Measurements from ENCODE around the gene TEF. TPM values are rescaled to one million over a fixed set of nuclear protein-coding genes. Genes with fewer than 3 reads are reported as not detected.

TEF gene
- total RNA-seq, 1 experiment from 2014 or later: 12.0 TPM

GRCh38 chr22:41447435-41448188 is 65.9 kb downstream of the TEF start:
- CTCF ChIA-PET: interaction anchor here (0.6 to 2.7 kb wide), 13 partner anchors 21 to 219 kb away, joined by 3 to 20 read pairs (median 6); partner anchors contain the start of genes ACO2, PHF5A and TEF
- POLR2A ChIA-PET: interaction anchor here (0.9 to 3.0 kb wide), 18 partner anchors 10 to 174 kb away, joined by 3 to 44 read pairs (median 6); partner anchors contain the start of genes ACO2, DESI1, PHF5A and TEF
- TF ChIP-seq SMAD3 (CRISPR knock-in tag; IDR thresholded peaks at IDR 0.05; ENCODE audit: borderline replicate concordance) (no peak), ZNF263 (CRISPR knock-in tag; IDR thresholded peaks at IDR 0.05; ENCODE audit: low read depth) (no peak), EMX1 (CRISPR knock-in tag; IDR thresholded peaks at IDR 0.05) (0 out of 2 replicates have a peak, but pooled peaks have one; percentile 31), ZNF532 (CRISPR knock-in tag; IDR thresholded peaks at IDR 0.05; ENCODE audit: borderline replicate concordance) (no peak), MXD4 (CRISPR knock-in tag; IDR thresholded peaks at IDR 0.05; ENCODE audit: borderline replicate concordance) (no peak), AFF4 (CRISPR knock-in tag; IDR thresholded peaks at IDR 0.05; ENCODE audit: borderline replicate concordance) (no peak), ATF1 (CRISPR knock-in tag; IDR thresholded peaks at IDR 0.05) (0 out of 2 replicates have a peak, but pooled peaks have one; percentile 35), ZNF671 (CRISPR knock-in tag; IDR thresholded peaks at IDR 0.05) (0 out of 2 replicates have a peak, but pooled peaks have one; percentile 27), SP1 (CRISPR knock-in tag; conservative IDR thresholded peaks at IDR 0.05) (no peak), SMAD4 (CRISPR knock-in tag; IDR thresholded peaks at IDR 0.05) (no peak), NFE2L1 (CRISPR knock-in tag; IDR thresholded peaks at IDR 0.05) (no peak; the same call in 1 of the 2 replicates)
- TF ChIP-seq, protein P1, sequence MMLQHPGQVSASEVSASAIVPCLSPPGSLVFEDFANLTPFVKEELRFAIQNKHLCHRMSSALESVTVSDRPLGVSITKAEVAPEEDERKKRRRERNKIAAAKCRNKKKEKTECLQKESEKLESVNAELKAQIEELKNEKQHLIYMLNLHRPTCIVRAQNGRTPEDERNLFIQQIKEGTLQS (CRISPR knock-in tag; conservative IDR thresholded peaks at IDR 0.05): 0 out of 2 replicates have a peak, but pooled peaks have one; percentile 7
- TF ChIP-seq, protein P2, sequence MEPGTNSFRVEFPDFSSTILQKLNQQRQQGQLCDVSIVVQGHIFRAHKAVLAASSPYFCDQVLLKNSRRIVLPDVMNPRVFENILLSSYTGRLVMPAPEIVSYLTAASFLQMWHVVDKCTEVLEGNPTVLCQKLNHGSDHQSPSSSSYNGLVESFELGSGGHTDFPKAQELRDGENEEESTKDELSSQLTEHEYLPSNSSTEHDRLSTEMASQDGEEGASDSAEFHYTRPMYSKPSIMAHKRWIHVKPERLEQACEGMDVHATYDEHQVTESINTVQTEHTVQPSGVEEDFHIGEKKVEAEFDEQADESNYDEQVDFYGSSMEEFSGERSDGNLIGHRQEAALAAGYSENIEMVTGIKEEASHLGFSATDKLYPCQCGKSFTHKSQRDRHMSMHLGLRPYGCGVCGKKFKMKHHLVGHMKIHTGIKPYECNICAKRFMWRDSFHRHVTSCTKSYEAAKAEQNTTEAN (CRISPR knock-in tag; IDR thresholded peaks at IDR 0.05): 0 out of 2 replicates have a peak, but pooled peaks have one; percentile 49
- TF ChIP-seq, protein P3, sequence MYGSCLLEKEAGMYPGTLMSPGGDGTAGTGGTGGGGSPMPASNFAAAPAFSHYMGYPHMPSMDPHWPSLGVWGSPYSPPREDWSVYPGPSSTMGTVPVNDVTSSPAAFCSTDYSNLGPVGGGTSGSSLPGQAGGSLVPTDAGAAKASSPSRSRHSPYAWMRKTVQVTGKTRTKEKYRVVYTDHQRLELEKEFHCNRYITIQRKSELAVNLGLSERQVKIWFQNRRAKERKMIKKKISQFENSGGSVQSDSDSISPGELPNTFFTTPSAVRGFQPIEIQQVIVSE (CRISPR knock-in tag; IDR thresholded peaks at IDR 0.05; ENCODE audit: borderline replicate concordance): no peak
- TF ChIP-seq, protein P4, sequence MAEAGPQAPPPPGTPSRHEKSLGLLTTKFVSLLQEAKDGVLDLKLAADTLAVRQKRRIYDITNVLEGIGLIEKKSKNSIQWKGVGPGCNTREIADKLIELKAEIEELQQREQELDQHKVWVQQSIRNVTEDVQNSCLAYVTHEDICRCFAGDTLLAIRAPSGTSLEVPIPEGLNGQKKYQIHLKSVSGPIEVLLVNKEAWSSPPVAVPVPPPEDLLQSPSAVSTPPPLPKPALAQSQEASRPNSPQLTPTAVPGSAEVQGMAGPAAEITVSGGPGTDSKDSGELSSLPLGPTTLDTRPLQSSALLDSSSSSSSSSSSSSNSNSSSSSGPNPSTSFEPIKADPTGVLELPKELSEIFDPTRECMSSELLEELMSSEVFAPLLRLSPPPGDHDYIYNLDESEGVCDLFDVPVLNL (CRISPR knock-in tag; IDR thresholded peaks at IDR 0.05; ENCODE audit: borderline replicate concordance, low read depth): peak; percentile 47; the same call in 1 of the 2 replicates
- TF ChIP-seq, protein P5, sequence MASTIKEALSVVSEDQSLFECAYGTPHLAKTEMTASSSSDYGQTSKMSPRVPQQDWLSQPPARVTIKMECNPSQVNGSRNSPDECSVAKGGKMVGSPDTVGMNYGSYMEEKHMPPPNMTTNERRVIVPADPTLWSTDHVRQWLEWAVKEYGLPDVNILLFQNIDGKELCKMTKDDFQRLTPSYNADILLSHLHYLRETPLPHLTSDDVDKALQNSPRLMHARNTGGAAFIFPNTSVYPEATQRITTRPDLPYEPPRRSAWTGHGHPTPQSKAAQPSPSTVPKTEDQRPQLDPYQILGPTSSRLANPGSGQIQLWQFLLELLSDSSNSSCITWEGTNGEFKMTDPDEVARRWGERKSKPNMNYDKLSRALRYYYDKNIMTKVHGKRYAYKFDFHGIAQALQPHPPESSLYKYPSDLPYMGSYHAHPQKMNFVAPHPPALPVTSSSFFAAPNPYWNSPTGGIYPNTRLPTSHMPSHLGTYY (CRISPR knock-in tag; IDR thresholded peaks at IDR 0.05): no peak
- TF ChIP-seq, protein P6, sequence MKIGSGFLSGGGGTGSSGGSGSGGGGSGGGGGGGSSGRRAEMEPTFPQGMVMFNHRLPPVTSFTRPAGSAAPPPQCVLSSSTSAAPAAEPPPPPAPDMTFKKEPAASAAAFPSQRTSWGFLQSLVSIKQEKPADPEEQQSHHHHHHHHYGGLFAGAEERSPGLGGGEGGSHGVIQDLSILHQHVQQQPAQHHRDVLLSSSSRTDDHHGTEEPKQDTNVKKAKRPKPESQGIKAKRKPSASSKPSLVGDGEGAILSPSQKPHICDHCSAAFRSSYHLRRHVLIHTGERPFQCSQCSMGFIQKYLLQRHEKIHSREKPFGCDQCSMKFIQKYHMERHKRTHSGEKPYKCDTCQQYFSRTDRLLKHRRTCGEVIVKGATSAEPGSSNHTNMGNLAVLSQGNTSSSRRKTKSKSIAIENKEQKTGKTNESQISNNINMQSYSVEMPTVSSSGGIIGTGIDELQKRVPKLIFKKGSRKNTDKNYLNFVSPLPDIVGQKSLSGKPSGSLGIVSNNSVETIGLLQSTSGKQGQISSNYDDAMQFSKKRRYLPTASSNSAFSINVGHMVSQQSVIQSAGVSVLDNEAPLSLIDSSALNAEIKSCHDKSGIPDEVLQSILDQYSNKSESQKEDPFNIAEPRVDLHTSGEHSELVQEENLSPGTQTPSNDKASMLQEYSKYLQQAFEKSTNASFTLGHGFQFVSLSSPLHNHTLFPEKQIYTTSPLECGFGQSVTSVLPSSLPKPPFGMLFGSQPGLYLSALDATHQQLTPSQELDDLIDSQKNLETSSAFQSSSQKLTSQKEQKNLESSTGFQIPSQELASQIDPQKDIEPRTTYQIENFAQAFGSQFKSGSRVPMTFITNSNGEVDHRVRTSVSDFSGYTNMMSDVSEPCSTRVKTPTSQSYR (CRISPR knock-in tag; IDR thresholded peaks at IDR 0.05): peak; percentile 16; the same call in 1 of the 2 replicates

More at GRCh38 chr22:41447435-41448188, 65.9 kb downstream of the TEF start:
- ATAC-seq (0 out of 2 replicates have a peak, but pooled peaks have one; percentile 1), DNase-seq (ENCODE audit: low spot score) (peak; percentile 72)
- H3K36me3 Mint-ChIP-seq: peaks cover 21% of the 10 kb centered on the region
- H3K9me3 Mint-ChIP-seq: no peaks in the 10 kb centered on the region
- peak overlapping the region; percentile 96 for H3K4me3 Mint-ChIP-seq
- H3K4me1 Mint-ChIP-seq: peaks cover 20% of the 10 kb centered on the region
- no peaks in the 10 kb centered on the region for H3K27me3 Mint-ChIP-seq (ENCODE audit: low read depth)
- H3K27ac Mint-ChIP-seq: peak overlapping the region; percentile 100

Data from WTC11 (cell line).